Fibroblast of mammary gland (primary cell): ENCODE results near the gene ANKRD26.
"Not testable (repeated sequence)": the region's sequence is repeated elsewhere in the genome, so short reads cannot be mapped to it uniquely, and the experiment has no call there.

Experiments used
- DNase-seq: peaks from one replicate; pipeline ENCODE4 v3.0.0-alpha.2; 2010; ENCODE audit warnings: low read depth
- H3K4me3 ChIP-seq: 2 replicates; pipeline ENCODE4 v1.5.1; 2011; ENCODE audit warnings: low read depth, mild to moderate bottlenecking, low read length, moderate library complexity; ENCODE audit not compliant: control insufficient read depth
- CTCF ChIP-seq: conservative IDR thresholded peaks from 2 replicates; pipeline ENCODE4 v1.5.1; 2011; ENCODE audit warnings: low read depth, low read length, inconsistent platforms; ENCODE audit not compliant: control insufficient read depth, insufficient read depth

Gene ANKRD26

GRCh38 chr10:27068217-27068891, 31.9 kb downstream of the ANKRD26 start:
- no peak for DNase-seq
- no peak for TF ChIP-seq CTCF

GRCh38 chr10:27065084-27065483, 35.2 kb downstream of the ANKRD26 start:
- no peak for DNase-seq
- no peak overlapping the region for H3K4me3 ChIP-seq
- no peak for TF ChIP-seq CTCF

More at GRCh38 chr10:27068217-27068891, 31.9 kb downstream of the ANKRD26 start:
- H3K4me3 ChIP-seq, result no peak overlapping the region

- no peak for DNase-seq
- TF ChIP-seq CTCF, result no peak
- H3K4me3 ChIP-seq, result no peak overlapping the region
Measured at GRCh38 chr10:27052656-27053055, 47.6 kb downstream of the ANKRD26 start.

GRCh38 chr10:27045247-27045646, 55.0 kb downstream of the ANKRD26 start:
- DNase-seq, H3K4me3 ChIP-seq: not testable (repeated sequence)

- H3K4me3 ChIP-seq, result no peak overlapping the region
- no peak for DNase-seq
- no peak for TF ChIP-seq CTCF
Measured at GRCh38 chr10:27041196-27041595, 59.1 kb downstream of the ANKRD26 start.

- no peak for DNase-seq
- TF ChIP-seq CTCF, result no peak
- no peak overlapping the region for H3K4me3 ChIP-seq
Measured at GRCh38 chr10:27038168-27038567, 62.1 kb downstream of the ANKRD26 start.

- DNase-seq, result no peak
- H3K4me3 ChIP-seq, result no peak overlapping the region
- no peak for TF ChIP-seq CTCF
Measured at GRCh38 chr10:27035163-27035562, 65.1 kb downstream of the ANKRD26 start.
